H1 (cell line): ENCODE data around the gene ACSF2. TPM values are rescaled to one million over a fixed set of nuclear protein-coding genes. Genes with fewer than 3 reads are reported as not detected.

Experiments used
- CHD7 ChIP-seq: fragments of 300-600 bp; sonication (generic); IDR thresholded peaks from 2 replicates; pipeline ENCODE4 v1.7.1; 2012; ENCODE audit warnings: low read length, moderate library complexity, mild to moderate bottlenecking, inconsistent platforms; ENCODE audit not compliant: insufficient replicate concordance
- GABPA ChIP-seq: IDR thresholded peaks from 2 replicates; pipeline ENCODE4 v1.6.1; 2011; ENCODE audit warnings: mild to moderate bottlenecking, low read length, moderate library complexity, borderline replicate concordance; ENCODE audit not compliant: insufficient read depth
- TAF7 ChIP-seq: optimal IDR thresholded peaks from 2 replicates; pipeline ENCODE3; 2011; ENCODE audit warnings: low read depth, mild to moderate bottlenecking, inconsistent platforms, low read length, moderate library complexity, borderline replicate concordance
- polyA plus RNA-seq, 7 experiments: library from polyadenylated mRNA; depleted of rRNA in 3 of 7; stranded (reverse) in 5 of 7; unstranded in 2 of 7; fragments of >200 nt in 5 of 7; fragments of 200-250 nt in 2 of 7; gene quantifications; 1 replicate in 5 of 7; 2 replicates in 1 of 7; 4 replicates in 1 of 7; pipeline versions ENCODE4 v1.2.1 to v1.2.3, GENCODE V29; 2011 to 2013; ENCODE audit warnings: missing spikeins in 2 of 7, mixed read lengths in 2 of 7
- total RNA-seq: library from RNA; stranded (reverse); fragmentation: NEBNext Ultra II Directional; extraction: Animal tissue kit (Norgen Biotek cat#: 25700); gene quantifications from 2 replicates; pipeline ENCODE4 v1.2.1, GENCODE V29; 2021

The ACSF2 gene
- total and polyA plus RNA-seq, 2 of the 8 experiments (the other 6 are each of a cell fraction or from before 2014, with no cell fraction given) = 14.5 to 16.3 TPM

GRCh38 chr17:50467114-50467854 is 41.3 kb downstream of the ACSF2 start (continued):
- no peak for TF ChIP-seq GABPA
- TF ChIP-seq CHD7 = no peak
- TF ChIP-seq TAF7 = no peak
